ENCODE measurements around the gene ITPR1.
A peak's percentile ranks its signal among the peaks of the same experiment; 100 is the strongest.
"Not testable (repeated sequence)": the region's sequence is repeated elsewhere in the genome, so short reads cannot be mapped to it uniquely, and the experiment has no call there.

ITPR1 gene

GRCh38 chr3:4571690-4572334 is 78.7 kb downstream of the ITPR1 start:
- no peak for DNase-seq (ENCODE audit: low spot score)

- DNase-seq (ENCODE audit: low spot score): no peak
These were observed 80.0 kb downstream of the ITPR1 start for GRCh38 chr3:4573153-4573552.

- DNase-seq (ENCODE audit: low spot score): no peak
These were observed 81.3 kb downstream of the ITPR1 start for GRCh38 chr3:4574426-4574965.

- DNase-seq (ENCODE audit: low spot score): no peak
These were observed 82.2 kb downstream of the ITPR1 start for GRCh38 chr3:4575381-4575780.

- DNase-seq (ENCODE audit: low spot score): no peak
These were observed 84.6 kb downstream of the ITPR1 start for GRCh38 chr3:4577721-4578120.

- DNase-seq (ENCODE audit: low spot score): no peak
These were observed 87.4 kb downstream of the ITPR1 start for GRCh38 chr3:4580346-4581123.

GRCh38 chr3:4581124-4581424 is 87.9 kb downstream of the ITPR1 start:
- DNase-seq (ENCODE audit: low spot score): no peak

- no peak for DNase-seq (ENCODE audit: low spot score)
These were observed 88.3 kb downstream of the ITPR1 start for GRCh38 chr3:4581498-4581897.

- DNase-seq (ENCODE audit: low spot score): no peak
These were observed 88.9 kb downstream of the ITPR1 start for GRCh38 chr3:4581920-4582611.

GRCh38 chr3:4582624-4583023 is 89.5 kb downstream of the ITPR1 start:
- DNase-seq (ENCODE audit: low spot score): peak; percentile 49

- DNase-seq (ENCODE audit: low spot score): peak; percentile 29
These were observed 90.3 kb downstream of the ITPR1 start for GRCh38 chr3:4583416-4583815.

- DNase-seq (ENCODE audit: low spot score): peak; percentile 32
These were observed 91.5 kb downstream of the ITPR1 start for GRCh38 chr3:4584456-4585249.

- DNase-seq (ENCODE audit: low spot score): no peak
These were observed 93.2 kb downstream of the ITPR1 start for GRCh38 chr3:4586381-4586780.

- no peak for DNase-seq (ENCODE audit: low spot score)
These were observed 94.1 kb downstream of the ITPR1 start for GRCh38 chr3:4587061-4587837.

- DNase-seq (ENCODE audit: low spot score): no peak
These were observed 94.6 kb downstream of the ITPR1 start for GRCh38 chr3:4587838-4588105.

- peak; percentile 56 for DNase-seq (ENCODE audit: low spot score)
These were observed 95.3 kb downstream of the ITPR1 start for GRCh38 chr3:4588466-4588865.

GRCh38 chr3:4589475-4590097 is 96.4 kb downstream of the ITPR1 start:
- no peak for DNase-seq (ENCODE audit: low spot score)

GRCh38 chr3:4590849-4591248 is 97.7 kb downstream of the ITPR1 start:
- not testable (repeated sequence) for DNase-seq (ENCODE audit: low spot score)

- no peak for DNase-seq (ENCODE audit: low spot score)
These were observed 98.5 kb downstream of the ITPR1 start for GRCh38 chr3:4591669-4592068.

GRCh38 chr3:4593014-4593413 is 99.9 kb downstream of the ITPR1 start:
- no peak for DNase-seq (ENCODE audit: low spot score)

GRCh38 chr3:4595710-4596113 is 102.6 kb downstream of the ITPR1 start:
- DNase-seq (ENCODE audit: low spot score): no peak

All from AG08396 (cell line).